DLD1 (cell line): ENCODE measurements around the gene CD300A.
"Not testable (repeated sequence)": the region's sequence is repeated elsewhere in the genome, so short reads cannot be mapped to it uniquely, and the experiment has no call there.

Experiments
- in situ Hi-C: cut with HindIII; loops from 2 replicates; pipeline ENCODE4 v1.10.0; 2017; ENCODE audit warnings: low sequenced_read_pairs

Gene CD300A

GRCh38 chr17:74515941-74516340, 49.5 kb downstream of the CD300A start:
- in situ Hi-C loops: no loop called here

- in situ Hi-C loops: no loop called here
Measured at GRCh38 chr17:74516561-74517328, 50.3 kb downstream of the CD300A start.

- in situ Hi-C loops: not testable (repeated sequence)
Measured at GRCh38 chr17:74518413-74518981, 52.1 kb downstream of the CD300A start.

- in situ Hi-C loops: no loop called here
Measured at GRCh38 chr17:74520016-74520434, 53.6 kb downstream of the CD300A start.

- in situ Hi-C loops: no loop called here
Measured at GRCh38 chr17:74520790-74521480, 54.5 kb downstream of the CD300A start.

- in situ Hi-C loops: no loop called here
Measured at GRCh38 chr17:74521701-74522201, 55.3 kb downstream of the CD300A start.

GRCh38 chr17:74522381-74523105, 56.1 kb downstream of the CD300A start:
- in situ Hi-C loops: no loop called here

GRCh38 chr17:74523308-74523707, 56.9 kb downstream of the CD300A start:
- in situ Hi-C loops: no loop called here

- in situ Hi-C loops: no loop called here
Measured at GRCh38 chr17:74524653-74525464, 58.4 kb downstream of the CD300A start.

GRCh38 chr17:74525465-74525725, 59.0 kb downstream of the CD300A start:
- in situ Hi-C loops: no loop called here

- in situ Hi-C loops: no loop called here
Measured at GRCh38 chr17:74525781-74526288, 59.4 kb downstream of the CD300A start.

- in situ Hi-C loops: no loop called here
Measured at GRCh38 chr17:74526681-74527080, 60.2 kb downstream of the CD300A start.

- in situ Hi-C loops: no loop called here
Measured at GRCh38 chr17:74527081-74527480, 60.6 kb downstream of the CD300A start.

- in situ Hi-C loops: no loop called here
Measured at GRCh38 chr17:74527756-74528155, 61.3 kb downstream of the CD300A start.

GRCh38 chr17:74528491-74529199, 62.2 kb downstream of the CD300A start:
- in situ Hi-C loops: no loop called here

GRCh38 chr17:74529243-74529642, 62.8 kb downstream of the CD300A start:
- in situ Hi-C loops: no loop called here

GRCh38 chr17:74530831-74531150, 64.4 kb downstream of the CD300A start:
- in situ Hi-C loops: no loop called here

- in situ Hi-C loops: no loop called here
Measured at GRCh38 chr17:74531231-74531761, 64.9 kb downstream of the CD300A start, which contains the start of gene CD300LB. Gene CD300LB, minus strand, starts transcription at chr17:74531475. Its CDS starts 125 bp downstream, at chr17:74531350.

GRCh38 chr17:74532115-74532514, 65.7 kb downstream of the CD300A start:
- in situ Hi-C loops: no loop called here
